Liver (tissue), 3 donors: Measurements from ENCODE around the gene ZNF592.

ENCODE experiments used
- GABPA ChIP-seq, 2 donors: IDR thresholded peaks in 1 of 2; conservative IDR thresholded peaks in 1 of 2; 2 replicates each; pipeline ENCODE4 v1.6.1; 2016; ENCODE audit warnings: antibody characterized with exemption in 2 of 2, mild to moderate bottlenecking in 1 of 2, moderate library complexity in 1 of 2
- TF ChIP-seq, protein P1 (sequence below): fragments of 150-350 bp; IDR thresholded peaks from 2 replicates; pipeline ENCODE4 v1.5.1; 2017; ENCODE audit warnings: improper control_type of control experiment, low read depth, low read length; ENCODE audit not compliant: missing input control
- TF ChIP-seq, protein P2 (sequence below): IDR thresholded peaks from 2 replicates; pipeline ENCODE4 v1.6.1; 2016; ENCODE audit warnings: antibody characterized with exemption, mild to moderate bottlenecking
- TF ChIP-seq, protein P3 (sequence below): IDR thresholded peaks from 2 replicates; pipeline ENCODE4 v1.6.1; 2016; ENCODE audit warnings: antibody characterized with exemption
- donor health status: healthy.
- donor health status: healthy.

DNA sequence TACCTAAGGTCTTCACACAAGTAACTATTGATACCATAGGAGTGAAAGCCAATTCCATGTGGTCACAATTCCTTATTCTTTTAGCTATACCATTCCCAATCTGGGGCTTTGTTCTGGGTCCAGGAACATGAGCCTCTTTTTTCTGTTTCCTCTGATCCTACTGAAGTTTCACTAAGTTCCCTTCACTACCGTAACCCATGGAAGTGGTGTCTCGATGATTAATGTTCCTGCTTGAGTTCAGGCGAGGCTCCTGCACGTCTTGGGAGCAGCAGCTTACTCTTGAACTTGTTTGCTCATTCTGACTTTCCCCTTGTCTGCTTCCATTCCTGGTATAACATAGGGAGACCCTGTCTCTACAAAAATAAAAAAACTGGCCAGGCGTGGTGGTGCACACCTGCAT is 23.6 kb downstream of the ZNF592 start:
- no peak for TF ChIP-seq GABPA (IDR thresholded peaks at IDR 0.05 in 1 of 2, conservative IDR thresholded peaks at IDR 0.05 in 1 of 2)
- TF ChIP-seq, protein P1, sequence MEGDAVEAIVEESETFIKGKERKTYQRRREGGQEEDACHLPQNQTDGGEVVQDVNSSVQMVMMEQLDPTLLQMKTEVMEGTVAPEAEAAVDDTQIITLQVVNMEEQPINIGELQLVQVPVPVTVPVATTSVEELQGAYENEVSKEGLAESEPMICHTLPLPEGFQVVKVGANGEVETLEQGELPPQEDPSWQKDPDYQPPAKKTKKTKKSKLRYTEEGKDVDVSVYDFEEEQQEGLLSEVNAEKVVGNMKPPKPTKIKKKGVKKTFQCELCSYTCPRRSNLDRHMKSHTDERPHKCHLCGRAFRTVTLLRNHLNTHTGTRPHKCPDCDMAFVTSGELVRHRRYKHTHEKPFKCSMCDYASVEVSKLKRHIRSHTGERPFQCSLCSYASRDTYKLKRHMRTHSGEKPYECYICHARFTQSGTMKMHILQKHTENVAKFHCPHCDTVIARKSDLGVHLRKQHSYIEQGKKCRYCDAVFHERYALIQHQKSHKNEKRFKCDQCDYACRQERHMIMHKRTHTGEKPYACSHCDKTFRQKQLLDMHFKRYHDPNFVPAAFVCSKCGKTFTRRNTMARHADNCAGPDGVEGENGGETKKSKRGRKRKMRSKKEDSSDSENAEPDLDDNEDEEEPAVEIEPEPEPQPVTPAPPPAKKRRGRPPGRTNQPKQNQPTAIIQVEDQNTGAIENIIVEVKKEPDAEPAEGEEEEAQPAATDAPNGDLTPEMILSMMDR = no peak
- TF ChIP-seq, protein P2, sequence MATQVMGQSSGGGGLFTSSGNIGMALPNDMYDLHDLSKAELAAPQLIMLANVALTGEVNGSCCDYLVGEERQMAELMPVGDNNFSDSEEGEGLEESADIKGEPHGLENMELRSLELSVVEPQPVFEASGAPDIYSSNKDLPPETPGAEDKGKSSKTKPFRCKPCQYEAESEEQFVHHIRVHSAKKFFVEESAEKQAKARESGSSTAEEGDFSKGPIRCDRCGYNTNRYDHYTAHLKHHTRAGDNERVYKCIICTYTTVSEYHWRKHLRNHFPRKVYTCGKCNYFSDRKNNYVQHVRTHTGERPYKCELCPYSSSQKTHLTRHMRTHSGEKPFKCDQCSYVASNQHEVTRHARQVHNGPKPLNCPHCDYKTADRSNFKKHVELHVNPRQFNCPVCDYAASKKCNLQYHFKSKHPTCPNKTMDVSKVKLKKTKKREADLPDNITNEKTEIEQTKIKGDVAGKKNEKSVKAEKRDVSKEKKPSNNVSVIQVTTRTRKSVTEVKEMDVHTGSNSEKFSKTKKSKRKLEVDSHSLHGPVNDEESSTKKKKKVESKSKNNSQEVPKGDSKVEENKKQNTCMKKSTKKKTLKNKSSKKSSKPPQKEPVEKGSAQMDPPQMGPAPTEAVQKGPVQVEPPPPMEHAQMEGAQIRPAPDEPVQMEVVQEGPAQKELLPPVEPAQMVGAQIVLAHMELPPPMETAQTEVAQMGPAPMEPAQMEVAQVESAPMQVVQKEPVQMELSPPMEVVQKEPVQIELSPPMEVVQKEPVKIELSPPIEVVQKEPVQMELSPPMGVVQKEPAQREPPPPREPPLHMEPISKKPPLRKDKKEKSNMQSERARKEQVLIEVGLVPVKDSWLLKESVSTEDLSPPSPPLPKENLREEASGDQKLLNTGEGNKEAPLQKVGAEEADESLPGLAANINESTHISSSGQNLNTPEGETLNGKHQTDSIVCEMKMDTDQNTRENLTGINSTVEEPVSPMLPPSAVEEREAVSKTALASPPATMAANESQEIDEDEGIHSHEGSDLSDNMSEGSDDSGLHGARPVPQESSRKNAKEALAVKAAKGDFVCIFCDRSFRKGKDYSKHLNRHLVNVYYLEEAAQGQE = no peak
- TF ChIP-seq, protein P3, sequence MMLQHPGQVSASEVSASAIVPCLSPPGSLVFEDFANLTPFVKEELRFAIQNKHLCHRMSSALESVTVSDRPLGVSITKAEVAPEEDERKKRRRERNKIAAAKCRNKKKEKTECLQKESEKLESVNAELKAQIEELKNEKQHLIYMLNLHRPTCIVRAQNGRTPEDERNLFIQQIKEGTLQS = no peak
